DMS153 (cell line): ENCODE measurements around the gene HIVEP3.

Experiments used
- DNase-seq: peaks from one replicate; lab custom pipeline; 2025; lab: John Stamatoyannopoulos, UW

HIVEP3 gene

DNA sequence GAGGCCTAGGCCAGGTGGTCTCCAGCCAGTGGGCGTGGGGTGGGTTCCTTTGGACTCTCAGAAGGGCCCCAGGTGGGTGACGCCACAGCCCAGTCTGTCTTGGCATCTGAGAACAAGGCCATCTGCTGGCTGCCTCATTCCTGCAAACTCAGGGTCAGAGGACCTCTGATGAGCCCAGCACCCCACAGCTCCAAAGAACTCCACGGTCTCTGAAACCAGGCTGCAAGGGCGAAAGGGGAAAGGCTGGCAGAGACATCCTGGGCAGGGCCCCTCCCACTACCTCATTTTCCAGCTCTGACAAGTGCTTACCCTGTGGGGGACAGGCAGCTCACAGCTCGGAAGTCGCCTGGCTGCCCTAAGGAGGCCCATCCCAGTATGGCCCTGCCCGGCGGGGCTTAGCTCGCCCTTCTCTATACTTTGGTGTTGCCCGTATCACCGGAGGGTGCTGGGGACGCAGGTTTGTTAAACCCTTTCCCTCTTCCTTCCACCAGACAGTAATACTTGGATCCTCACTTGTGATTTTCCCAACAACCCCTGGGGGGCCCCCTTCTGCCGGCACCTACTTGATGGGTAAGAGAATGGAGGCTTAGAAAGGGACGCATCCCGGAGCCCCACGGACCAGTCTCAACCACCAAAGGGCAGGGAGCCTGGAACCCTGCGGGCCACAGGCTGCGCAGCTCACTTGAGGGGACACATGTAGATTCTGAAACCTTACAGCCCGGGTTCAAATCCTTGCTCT, 423.3 kb downstream of the HIVEP3 start:
- DNase-seq = peak; percentile 33

GRCh38 chr1:41494351-41495209, 424.1 kb downstream of the HIVEP3 start:
- DNase-seq = no peak

DNA sequence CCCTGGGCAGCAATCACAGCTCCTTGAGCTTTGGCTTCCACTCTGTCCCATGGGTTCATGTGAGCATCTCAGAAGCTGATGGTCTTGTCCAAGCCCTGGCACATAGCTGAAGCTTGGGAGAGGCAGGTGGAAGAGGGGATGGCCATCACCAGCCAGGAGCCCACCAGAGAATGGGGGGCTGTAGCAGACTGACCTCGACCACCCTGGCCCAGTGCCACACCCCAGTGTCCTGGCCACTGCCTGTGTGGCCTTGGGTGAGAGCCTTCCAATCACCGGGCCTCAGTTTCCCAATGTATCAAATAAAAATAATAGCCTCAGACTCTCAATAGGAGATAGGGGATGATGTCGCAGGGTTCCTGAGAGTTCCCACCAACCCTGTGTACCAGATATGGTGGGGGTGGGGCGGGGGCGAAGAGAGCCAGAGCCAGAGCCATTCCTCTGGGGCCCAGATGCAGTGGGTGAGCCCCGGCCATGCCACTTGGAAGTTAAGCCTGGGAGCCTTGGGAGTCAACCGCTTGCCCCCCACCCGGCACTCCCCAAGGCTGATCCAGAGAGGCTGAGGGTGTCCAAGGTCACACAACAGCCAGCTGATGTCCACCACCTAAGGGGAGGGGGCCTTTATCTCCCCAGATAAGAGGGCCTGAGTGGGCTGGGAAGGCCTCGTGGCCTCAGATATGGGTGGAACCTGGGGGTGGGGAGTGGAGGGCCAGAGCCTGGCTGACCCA, 424.9 kb downstream of the HIVEP3 start:
- DNase-seq = no peak

DNA sequence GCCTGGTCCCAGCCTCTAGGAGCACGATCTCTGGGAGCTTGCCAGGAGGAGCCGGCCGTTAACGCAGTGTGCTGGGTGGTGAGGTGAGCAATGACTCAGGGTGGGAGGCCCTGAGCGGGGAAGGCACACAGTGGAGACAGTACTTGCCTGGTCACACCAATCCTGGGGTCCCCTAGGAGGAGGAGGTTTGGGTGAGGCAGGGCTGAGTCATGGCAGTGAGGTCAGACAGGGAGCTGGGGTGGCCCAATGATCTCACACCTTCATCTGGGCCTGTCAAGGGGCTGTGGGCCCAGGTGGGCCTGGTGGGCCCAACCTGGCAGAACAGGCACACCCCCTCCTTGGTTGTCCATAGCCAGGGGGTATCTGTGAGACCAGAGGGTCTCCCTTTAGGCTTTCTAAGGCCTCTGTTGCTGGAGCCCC, 425.6 kb downstream of the HIVEP3 start:
- DNase-seq = no peak

GRCh38 chr1:41492341-41492848, 426.3 kb downstream of the HIVEP3 start:
- peak; percentile 32 for DNase-seq

GRCh38 chr1:41490911-41491310, 427.8 kb downstream of the HIVEP3 start:
- DNase-seq = no peak

DNA sequence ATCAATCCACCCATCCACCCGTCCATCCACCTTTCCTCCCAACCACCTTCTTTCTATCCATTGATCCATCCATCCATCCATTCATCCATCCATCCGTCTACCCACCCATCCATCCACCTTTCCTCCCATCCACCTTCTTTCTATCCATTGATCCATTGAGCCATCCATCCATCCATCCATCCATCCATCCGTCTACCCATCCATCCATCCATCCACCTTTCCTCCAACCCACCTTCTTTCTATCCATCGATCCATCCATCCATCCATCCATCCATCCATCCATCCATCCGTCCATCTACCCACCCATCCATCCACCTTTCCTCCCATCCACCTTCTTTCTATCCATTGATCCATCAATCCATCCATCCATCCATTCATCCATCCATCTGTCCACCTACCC, 429.2 kb downstream of the HIVEP3 start:
- no peak for DNase-seq

DNA sequence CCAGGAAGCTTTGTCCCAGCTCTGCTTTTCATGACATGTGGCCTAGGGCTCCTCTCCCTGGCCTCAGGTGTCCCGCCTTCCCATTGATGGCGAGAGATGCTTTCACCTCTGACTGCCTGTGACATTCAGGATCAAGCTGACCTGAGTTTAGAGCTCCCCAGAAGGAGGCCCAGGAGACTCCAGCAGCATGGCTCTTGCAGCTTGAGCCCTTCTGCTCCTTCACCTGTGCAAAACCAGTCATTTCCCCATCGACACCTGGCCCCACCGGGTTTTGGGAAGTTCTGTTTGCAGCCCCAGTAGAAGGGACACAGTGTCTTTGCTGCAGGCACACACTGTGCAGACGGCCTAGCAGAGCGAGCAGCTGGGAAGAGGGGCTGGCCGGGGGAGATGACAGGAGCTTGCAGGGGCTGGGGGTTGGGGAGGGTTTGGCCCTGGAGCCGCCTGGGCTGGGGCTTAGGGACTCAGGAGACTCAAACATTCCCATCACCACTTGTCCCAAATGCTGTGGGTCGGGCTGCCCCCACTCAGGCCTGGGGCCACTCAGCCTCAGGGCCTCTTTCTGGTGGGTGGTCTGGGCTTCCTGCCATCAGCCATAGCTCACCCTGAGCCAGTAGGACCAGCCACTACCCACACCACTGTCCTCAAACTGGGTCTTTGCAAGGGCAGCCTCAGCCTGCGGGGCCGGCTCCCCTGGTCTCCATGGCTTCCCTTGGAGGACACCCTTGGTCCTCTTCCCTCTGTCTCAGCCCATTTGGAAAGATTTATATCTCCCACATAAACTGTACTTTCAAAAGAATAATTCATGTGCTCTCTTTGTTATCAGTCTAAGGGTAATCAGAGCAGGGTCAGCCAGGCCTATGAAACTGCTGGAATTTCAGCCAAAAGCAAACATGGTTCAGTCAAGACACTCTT, 430.4 kb downstream of the HIVEP3 start:
- peak; percentile 33 for DNase-seq

GRCh38 chr1:41487126-41488039, 431.3 kb downstream of the HIVEP3 start:
- DNase-seq = no peak

DNA sequence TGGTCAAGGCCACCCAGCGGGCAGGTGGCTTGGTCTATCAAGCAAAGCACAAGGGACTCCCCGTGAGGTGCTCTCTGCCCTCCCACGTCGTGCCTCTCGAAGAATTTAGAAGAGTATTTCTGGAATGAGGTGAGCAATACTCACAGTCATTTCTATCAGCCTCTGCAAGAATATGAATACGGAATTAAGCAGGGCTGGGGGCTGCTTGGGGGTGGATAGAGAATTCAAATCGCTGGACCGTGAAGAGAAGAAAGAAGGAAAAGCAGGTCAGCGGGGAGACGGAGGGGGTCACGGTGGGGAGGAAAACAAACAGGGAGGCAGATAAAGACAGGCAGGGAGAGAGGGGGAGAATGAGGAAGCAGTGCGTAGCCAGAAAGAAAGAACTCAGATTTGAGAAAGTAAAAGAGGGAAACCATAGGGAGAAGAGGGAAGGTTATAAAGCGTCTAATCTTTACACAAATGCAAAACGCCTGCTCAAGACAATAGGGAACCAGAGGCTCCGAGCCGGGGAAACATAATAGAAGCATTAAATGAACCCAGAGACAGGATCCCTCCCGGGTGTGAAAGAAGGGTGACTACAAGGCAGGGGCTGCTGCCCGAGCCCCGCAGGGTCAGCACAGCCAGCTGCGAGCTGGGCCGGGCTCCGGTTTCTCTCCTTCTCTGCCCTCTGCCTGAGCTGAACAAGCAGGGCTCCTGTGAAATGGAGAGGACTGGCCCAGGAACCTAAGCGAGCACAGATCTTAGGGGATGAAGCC, 432.2 kb downstream of the HIVEP3 start:
- no peak for DNase-seq

GRCh38 chr1:41486053-41486370, 432.7 kb downstream of the HIVEP3 start:
- DNase-seq = no peak

GRCh38 chr1:41485605-41486004, 433.1 kb downstream of the HIVEP3 start:
- no peak for DNase-seq

GRCh38 chr1:41484402-41485241, 434.1 kb downstream of the HIVEP3 start, which contains the start of gene EDN2:
TSS of gene EDN2 (minus strand) at chr1:41484683. CDS start at chr1:41484601, 82 bp downstream.
- peak; percentile 95 for DNase-seq

GRCh38 chr1:41483960-41484401, 434.7 kb downstream of the HIVEP3 start:
- no peak for DNase-seq

DNA sequence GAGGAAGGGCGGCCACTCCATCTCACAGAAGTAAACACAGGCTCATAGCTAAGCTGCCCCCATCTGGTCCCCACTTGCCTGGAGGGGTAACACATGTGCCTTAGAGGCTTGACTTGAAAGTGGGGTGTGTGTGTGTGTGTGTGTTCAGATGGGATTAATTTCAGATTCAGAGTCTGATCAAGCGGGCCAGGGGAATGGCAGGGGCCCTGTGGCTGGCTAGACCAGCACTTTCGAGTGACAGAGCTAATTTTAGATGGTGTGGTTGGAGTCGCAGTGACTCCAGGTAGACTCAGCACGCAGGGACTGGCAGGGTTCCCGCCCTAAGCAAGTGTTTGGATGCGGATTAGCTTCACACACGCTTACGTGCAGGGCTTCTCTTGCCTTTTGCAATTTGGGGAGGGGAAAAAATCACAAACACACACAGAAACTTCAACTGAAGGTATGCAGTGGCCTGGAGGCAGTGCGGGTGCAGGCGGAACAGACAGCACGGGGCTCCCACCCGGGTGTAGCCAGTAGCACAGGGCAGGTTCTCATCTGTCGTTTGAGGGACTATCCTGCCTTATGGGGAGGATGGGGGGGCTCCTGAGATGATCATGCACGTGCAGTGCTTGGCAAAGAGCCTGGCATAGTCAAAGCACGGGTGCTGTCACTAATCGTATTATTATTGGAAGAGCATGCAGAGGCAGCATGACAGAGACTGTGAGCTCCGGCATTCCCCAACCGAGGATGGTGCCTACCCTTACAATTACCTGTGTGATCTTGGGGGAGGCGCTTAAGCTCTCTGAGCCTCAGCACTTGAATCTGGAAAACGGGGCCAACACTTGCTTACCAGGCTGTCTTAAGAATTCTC, 435.5 kb downstream of the HIVEP3 start:
- no peak for DNase-seq

GRCh38 chr1:41482001-41482765, 436.5 kb downstream of the HIVEP3 start:
- DNase-seq = no peak
